ENCODE results near the gene SURF6.

GRCh38 chr9:133332381-133332730, 3.6 kb downstream of the SURF6 start:
- TF ChIP-seq POLR2A (IDR thresholded peaks at IDR 0.05): no peak
- TF ChIP-seq CTCF (IDR thresholded peaks at IDR 0.05): no peak
